Glutamatergic neuron (in vitro differentiated cells): ENCODE results near the gene TEAD4. TPM values are rescaled to one million over a fixed set of nuclear protein-coding genes. Genes with fewer than 3 reads are reported as not detected.
A peak's percentile ranks its signal among the peaks of the same experiment; 100 is the strongest.

Experiments used
- DNase-seq: peaks from one replicate; pipeline ENCODE4 v3.0.0; 2022
- H3K27ac Mint-ChIP-seq: one replicate; pipeline ENCODE4 v1.8.0; 2020; ENCODE audit warnings: mild to moderate bottlenecking, mixed read lengths, inconsistent platforms; ENCODE audit not compliant: unreplicated experiment
- H3K27me3 Mint-ChIP-seq: one replicate; pipeline ENCODE4 v1.8.0; 2020; ENCODE audit warnings: mild to moderate bottlenecking, moderate library complexity, mixed read lengths, inconsistent platforms; ENCODE audit not compliant: unreplicated experiment
- H3K36me3 Mint-ChIP-seq: one replicate; pipeline ENCODE4 v1.8.0; 2020; ENCODE audit warnings: mild to moderate bottlenecking, mixed read lengths, inconsistent platforms; ENCODE audit not compliant: unreplicated experiment
- H3K4me1 Mint-ChIP-seq: one replicate; pipeline ENCODE4 v1.8.0; 2020; ENCODE audit warnings: mild to moderate bottlenecking, low read depth, mixed read lengths, inconsistent platforms; ENCODE audit not compliant: unreplicated experiment
- H3K4me3 Mint-ChIP-seq: one replicate; pipeline ENCODE4 v1.8.0; 2020; ENCODE audit warnings: mild to moderate bottlenecking, mixed read lengths, inconsistent platforms; ENCODE audit not compliant: unreplicated experiment
- H3K9me3 Mint-ChIP-seq: one replicate; pipeline ENCODE4 v1.8.0; 2020; ENCODE audit warnings: mild to moderate bottlenecking, moderate library complexity, mixed read lengths, inconsistent platforms; ENCODE audit not compliant: unreplicated experiment
- total RNA-seq: library from RNA; stranded (reverse); fragmentation: NEBNext Ultra II Directional; extraction: Animal tissue kit (Norgen Biotek cat#: 25700); gene quantifications from one replicate; pipeline ENCODE4 v1.2.1, GENCODE V29; 2021; ENCODE audit not compliant: unreplicated experiment
- TF ChIP-seq, protein P1 (sequence below): fragments of 200-600 bp; sonication (generic); IDR thresholded peaks from one replicate; pipeline ENCODE4 v1.5.0; 2021; ENCODE audit not compliant: partially characterized antibody, unreplicated experiment

Gene TEAD4
- total RNA-seq, 1 donor from 2014 or later = 3.8 TPM

GRCh38 chr12:3035815-3036702, 76.9 kb downstream of the TEAD4 start:
- Mint-ChIP-seq H3K27ac (peak overlapping the region; percentile 79), H3K4me3 (no peak overlapping the region)

DNA sequence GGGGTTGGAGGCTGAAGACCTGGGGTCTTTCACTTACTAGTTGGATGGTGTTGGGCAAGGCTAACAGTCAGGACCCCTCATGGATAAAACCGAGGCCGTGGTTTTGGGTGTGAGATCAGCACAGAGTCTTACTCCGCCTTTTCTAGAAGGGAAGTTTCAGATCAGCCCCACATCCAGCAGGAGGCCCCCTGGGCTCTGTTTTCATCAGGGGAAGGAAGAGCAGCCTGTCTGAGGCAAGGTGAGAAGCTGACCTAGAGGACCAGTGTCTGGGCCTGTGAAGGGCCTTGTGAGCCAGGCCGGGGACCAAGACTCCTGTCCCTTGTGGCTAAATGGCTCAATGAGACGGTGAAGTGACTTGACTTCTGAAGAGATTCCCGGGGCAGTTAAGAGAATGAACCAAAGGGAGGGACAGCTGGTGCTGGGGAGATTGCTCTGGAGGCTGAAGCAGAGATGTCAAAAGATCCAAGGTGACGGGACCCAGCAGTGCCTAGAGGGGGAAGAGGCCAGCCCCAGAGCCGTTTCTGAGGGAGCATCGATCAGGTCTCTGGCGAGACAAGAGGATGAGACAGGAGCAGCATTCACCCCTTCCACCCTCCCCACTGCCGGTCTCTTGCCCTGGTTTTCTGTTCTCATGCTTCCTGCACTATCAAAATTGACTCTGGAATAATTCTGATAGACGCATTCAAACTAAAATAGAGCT, 77.9 kb downstream of the TEAD4 start:
- Mint-ChIP-seq H3K4me1 (peaks cover 32% of the 10 kb centered on the region), H3K9me3 (peaks cover 6% of the 10 kb centered on the region), H3K36me3 (no peaks in the 10 kb centered on the region), H3K4me3 (peak overlapping the region; percentile 19), H3K27me3 (peaks cover 16% of the 10 kb centered on the region), H3K27ac (peak overlapping the region; percentile 74)
- DNase-seq = no peak
- TF ChIP-seq, protein P1, sequence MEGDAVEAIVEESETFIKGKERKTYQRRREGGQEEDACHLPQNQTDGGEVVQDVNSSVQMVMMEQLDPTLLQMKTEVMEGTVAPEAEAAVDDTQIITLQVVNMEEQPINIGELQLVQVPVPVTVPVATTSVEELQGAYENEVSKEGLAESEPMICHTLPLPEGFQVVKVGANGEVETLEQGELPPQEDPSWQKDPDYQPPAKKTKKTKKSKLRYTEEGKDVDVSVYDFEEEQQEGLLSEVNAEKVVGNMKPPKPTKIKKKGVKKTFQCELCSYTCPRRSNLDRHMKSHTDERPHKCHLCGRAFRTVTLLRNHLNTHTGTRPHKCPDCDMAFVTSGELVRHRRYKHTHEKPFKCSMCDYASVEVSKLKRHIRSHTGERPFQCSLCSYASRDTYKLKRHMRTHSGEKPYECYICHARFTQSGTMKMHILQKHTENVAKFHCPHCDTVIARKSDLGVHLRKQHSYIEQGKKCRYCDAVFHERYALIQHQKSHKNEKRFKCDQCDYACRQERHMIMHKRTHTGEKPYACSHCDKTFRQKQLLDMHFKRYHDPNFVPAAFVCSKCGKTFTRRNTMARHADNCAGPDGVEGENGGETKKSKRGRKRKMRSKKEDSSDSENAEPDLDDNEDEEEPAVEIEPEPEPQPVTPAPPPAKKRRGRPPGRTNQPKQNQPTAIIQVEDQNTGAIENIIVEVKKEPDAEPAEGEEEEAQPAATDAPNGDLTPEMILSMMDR = no peak

More at GRCh38 chr12:3035815-3036702, 76.9 kb downstream of the TEAD4 start:
- Mint-ChIP-seq H3K36me3 (no peaks in the 10 kb centered on the region), H3K9me3 (peaks cover 6% of the 10 kb centered on the region), H3K4me1 (peaks cover 28% of the 10 kb centered on the region), H3K27me3 (peaks cover 15% of the 10 kb centered on the region)
- TF ChIP-seq, protein P1 = peak; percentile 59
- no peak for DNase-seq

DNA sequence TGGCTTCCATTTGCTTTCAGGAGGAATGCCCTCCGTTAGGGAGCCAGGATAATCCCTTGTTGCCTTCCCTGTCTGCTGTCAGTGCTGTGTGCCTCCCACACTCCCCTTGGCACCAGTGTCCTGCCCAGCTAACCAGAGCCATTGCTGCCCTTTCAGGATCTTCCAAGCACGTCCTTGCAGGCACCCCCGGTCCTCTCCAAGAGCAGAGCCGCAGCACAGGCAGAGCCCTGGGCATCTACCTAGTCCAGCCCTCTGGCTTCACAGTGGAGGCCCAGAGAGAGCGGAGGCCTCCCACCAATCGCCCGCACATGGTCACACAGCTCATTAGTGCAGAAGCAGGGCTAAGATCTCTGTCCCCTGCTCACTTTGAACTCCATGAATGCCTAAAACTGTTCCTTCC, 79.0 kb downstream of the TEAD4 start:
- H3K27ac Mint-ChIP-seq = no peak overlapping the region
- H3K27me3 Mint-ChIP-seq = peaks cover 21% of the 10 kb centered on the region
- H3K9me3 Mint-ChIP-seq = peaks cover 9% of the 10 kb centered on the region
- DNase-seq = no peak
- H3K36me3 Mint-ChIP-seq = no peaks in the 10 kb centered on the region
- H3K4me1 Mint-ChIP-seq = peaks cover 37% of the 10 kb centered on the region
- TF ChIP-seq, protein P1 = no peak
- H3K4me3 Mint-ChIP-seq = no peak overlapping the region

GRCh38 chr12:3038926-3039510, 79.8 kb downstream of the TEAD4 start:
- Mint-ChIP-seq H3K36me3 (no peaks in the 10 kb centered on the region), H3K27me3 (peaks cover 17% of the 10 kb centered on the region), H3K4me3 (no peak overlapping the region), H3K4me1 (peaks cover 38% of the 10 kb centered on the region), H3K27ac (no peak overlapping the region), H3K9me3 (peaks cover 6% of the 10 kb centered on the region)
- no peak for DNase-seq
- TF ChIP-seq, protein P1 = no peak
